Endothelial cell of umbilical vein (primary cell): Measurements from ENCODE around the gene RSRC1. TPM values are rescaled to one million over a fixed set of nuclear protein-coding genes. Genes with fewer than 3 reads are reported as not detected.

Source experiments
- BruUV-seq: library from RNA; stranded (reverse); fragments of 400-500 nt; replicated peaks from 2 replicates; lab custom pipeline; 2021; lab: Mats Ljungman, UMichigan
- CTCF ChIA-PET: fragments of 300-600, 350-600 bp; sonication (Branson Sonifier 250); formaldehyde crosslinking; loops from one replicate; lab custom pipeline; 2021; ENCODE audit warnings: antibody characterized with exemption, inconsistent platforms; lab: Charles Lee
- POLR2A ChIA-PET: fragments of 300-600, 350-600 bp; sonication (Branson Sonifier 250); formaldehyde crosslinking; loops from one replicate; lab custom pipeline; 2021; ENCODE audit warnings: antibody characterized with exemption, inconsistent platforms; lab: Charles Lee
- DNase-seq: peaks from one replicate; pipeline ENCODE4 v3.0.0-alpha.2; 2011; ENCODE audit warnings: low read depth, low spot score
- FAIRE-seq: peaks from 2 replicates; lab custom pipeline; 2011; peaks lifted over from hg19 to GRCh38; lab: Jason Lieb, UNC
- H2AFZ ChIP-seq: 2 replicates; pipeline ENCODE4 v1.6.0; 2012; ENCODE audit warnings: low read depth, low read length, control low read depth, inconsistent platforms
- H3K27ac ChIP-seq: 2 replicates; pipeline ENCODE4 v1.5.1; 2011; ENCODE audit warnings: low read depth, mild to moderate bottlenecking, control low read depth, low read length, moderate library complexity; ENCODE audit not compliant: insufficient read depth
- H3K27me3 ChIP-seq, 2 experiments: 2 replicates each; pipeline versions ENCODE4 v1.6.0 to v1.6.1; 2011; ENCODE audit warnings: low read length in 2 of 2, mixed read lengths in 1 of 2; ENCODE audit not compliant: control insufficient read depth in 2 of 2, insufficient read depth in 2 of 2
- H3K36me3 ChIP-seq, 2 experiments: 2 replicates in 1 of 2; 3 replicates in 1 of 2; pipeline ENCODE4 v1.5.1; 2011; ENCODE audit warnings: low read length in 2 of 2, mild to moderate bottlenecking in 1 of 2, moderate library complexity in 1 of 2; ENCODE audit not compliant: control insufficient read depth in 2 of 2, insufficient read depth in 2 of 2; ENCODE audit errors: extremely low read depth in 1 of 2
- H3K4me1 ChIP-seq: 3 replicates; pipeline ENCODE4 v1.5.1; 2011; ENCODE audit warnings: mild to moderate bottlenecking, low read length; ENCODE audit not compliant: control insufficient read depth, insufficient read depth; ENCODE audit errors: extremely low read depth
- H3K4me2 ChIP-seq: 2 replicates; pipeline ENCODE4 v1.6.1; 2011; ENCODE audit warnings: low read length, control low read depth, mixed read lengths; ENCODE audit not compliant: insufficient read depth
- H3K4me3 ChIP-seq, 3 experiments: fragments of 200-600 bp in 1 of 3; sonication (generic), shearing (Covaris generic) in 1 of 3; replicated peaks in 1 of 3; 2 replicates each; pipeline ENCODE4 v1.5.1; 2011 to 2016; ENCODE audit warnings: control low read depth in 3 of 3, low read length in 3 of 3, mild to moderate bottlenecking in 2 of 3, inconsistent platforms in 1 of 3, low read depth in 1 of 3, moderate library complexity in 1 of 3; ENCODE audit not compliant: insufficient read depth in 1 of 3
- H3K79me2 ChIP-seq: 2 replicates; pipeline ENCODE4 v1.6.0; 2012; ENCODE audit warnings: low read length, inconsistent platforms; ENCODE audit not compliant: control insufficient read depth, insufficient read depth
- H3K9ac ChIP-seq: replicated peaks from 2 replicates; pipeline ENCODE3; 2011; ENCODE audit warnings: low read length, control low read depth; ENCODE audit not compliant: insufficient read depth; ENCODE audit errors: extremely low read depth
- H3K9me1 ChIP-seq: replicated peaks from 3 replicates; pipeline ENCODE4 v1.6.0; 2011; ENCODE audit warnings: mild to moderate bottlenecking, low read length; ENCODE audit not compliant: control insufficient read depth, insufficient read depth; ENCODE audit errors: extremely low read depth
- H3K9me3 ChIP-seq: replicated peaks from 2 replicates; pipeline ENCODE4 v1.5.1; 2012; ENCODE audit warnings: low read length, inconsistent platforms; ENCODE audit not compliant: control insufficient read depth, insufficient read depth
- H4K20me1 ChIP-seq: replicated peaks from 2 replicates; pipeline ENCODE3; 2011; ENCODE audit warnings: mild to moderate bottlenecking, low read length; ENCODE audit not compliant: control insufficient read depth, insufficient read depth; ENCODE audit errors: extremely low read depth
- CTCF ChIP-seq, 2 donors: IDR thresholded peaks; 1 replicate in 1 of 2; 2 replicates in 1 of 2; pipeline ENCODE4 v1.5.1; 2011; ENCODE audit warnings: low read length in 2 of 2, mild to moderate bottlenecking in 2 of 2, moderate library complexity in 2 of 2, control low read depth in 1 of 2, inconsistent platforms in 1 of 2, low read depth in 1 of 2; ENCODE audit not compliant: insufficient read depth in 1 of 2; ENCODE audit errors: extremely low read depth in 1 of 2
- FOS ChIP-seq: IDR thresholded peaks from 2 replicates; pipeline ENCODE4 v1.6.1; 2011; ENCODE audit warnings: mild to moderate bottlenecking, low read length, moderate library complexity, borderline replicate concordance; ENCODE audit not compliant: insufficient read depth
- GATA2 ChIP-seq: IDR thresholded peaks from 2 replicates; pipeline ENCODE4 v1.7.0; 2011; ENCODE audit warnings: low read depth, mild to moderate bottlenecking, moderate library complexity, mixed read lengths, low read length; ENCODE audit not compliant: insufficient read length, insufficient read depth
- JUN ChIP-seq: IDR thresholded peaks from 2 replicates; pipeline ENCODE4 v1.6.1; 2011; ENCODE audit warnings: borderline replicate concordance, low read depth; ENCODE audit not compliant: insufficient read length, insufficient read depth
- MAX ChIP-seq: IDR thresholded peaks from 2 replicates; pipeline ENCODE4 v1.6.1; 2011; ENCODE audit not compliant: insufficient read depth, insufficient read length
- MYC ChIP-seq: IDR thresholded peaks from one replicate; pipeline ENCODE4 v1.6.1; 2011; ENCODE audit warnings: mild to moderate bottlenecking, low read depth, low read length
- POLR2A ChIP-seq: IDR thresholded peaks from 2 replicates; pipeline ENCODE4 v1.6.1; 2012; ENCODE audit warnings: low read depth, mild to moderate bottlenecking, control low read depth, low read length
- POLR2AphosphoS5 ChIP-seq: IDR thresholded peaks from 2 replicates; pipeline ENCODE4 v1.6.1; 2012; ENCODE audit warnings: low read depth, mild to moderate bottlenecking, control low read depth, low read length, moderate library complexity; ENCODE audit not compliant: insufficient read depth
- dilution Hi-C: fragments of 300-500 bp; cut with MboI; formaldehyde crosslinking; loops from one replicate; pipeline ENCODE4 v1.15.0; 2019; ENCODE audit warnings: low sequenced_read_pairs; ENCODE audit not compliant: extremely low pct_ligation_motif_present
- intact Hi-C: fragments of 100-400 bp; cut with micrococcal nuclease; formaldehyde crosslinking; loops from one replicate; pipeline ENCODE4 v1.10.0; 2022
- polyA plus RNA-seq, 4 experiments: library from polyadenylated mRNA; depleted of rRNA in 3 of 4; stranded (reverse) in 3 of 4; unstranded in 1 of 4; fragments of >200 nt; gene quantifications; 2 replicates each; pipeline versions ENCODE4 v1.2.1 to v1.2.3, GENCODE V29; 2011 to 2012; ENCODE audit warnings: missing spikeins in 1 of 4
- total RNA-seq: library from RNA; stranded (reverse); gene quantifications from 2 replicates; pipeline ENCODE4 v1.2.3, GENCODE V29; 2021

Gene RSRC1
- total and polyA plus RNA-seq, 2 donors (not counting 3 experiments of a cell fraction or from before 2014, with no cell fraction given): 1.8 to 25.4 TPM

GRCh38 chr3:158539414-158540014 is 429.6 kb downstream of the RSRC1 start:
- H3K27ac ChIP-seq: no peak overlapping the region
- no peak overlapping the region for H3K9ac ChIP-seq
- FAIRE-seq: peak; percentile 65
- TF ChIP-seq MYC (no peak), MAX (no peak), POLR2AphosphoS5 (no peak), FOS (no peak), JUN (no peak), GATA2 (no peak), CTCF (IDR thresholded peaks at IDR 0.05; ENCODE audit: extremely low read depth in 1 of 2, insufficient read depth in 1 of 2, low read depth in 1 of 2, low read length in 2 of 2) (peak; percentile 37 to 41), POLR2A (no peak)
- CTCF ChIA-PET: interaction anchor here (0.8 to 4.1 kb wide), 14 partner anchors 8 to 718 kb away, joined by 3 to 40 read pairs (median 6); partner anchors contain the start of genes GFM1 and MLF1
- no peak overlapping the region for H3K4me3 ChIP-seq
- peak overlapping the region; percentile 87 for H2AFZ ChIP-seq
- no peaks in the 10 kb centered on the region for H3K27me3 ChIP-seq
- POLR2A ChIA-PET: no interaction called here
- H3K79me2 ChIP-seq: no peaks in the 10 kb centered on the region
- intact Hi-C loops: loop anchor here (1.0 to 10.0 kb wide), 6 partner anchors 103 to 723 kb away; partner anchors contain the start of gene GFM1
- H4K20me1 ChIP-seq: no peaks in the 10 kb centered on the region
- no peaks in the 10 kb centered on the region for H3K9me1 ChIP-seq
- H3K4me2 ChIP-seq: no peak overlapping the region
- no TSS peak for BruUV-seq
- H3K4me1 ChIP-seq: no peaks in the 10 kb centered on the region
- no peaks in the 10 kb centered on the region for H3K9me3 ChIP-seq
- no peaks in the 10 kb centered on the region for H3K36me3 ChIP-seq
- peak; percentile 70 for DNase-seq
- dilution Hi-C loops: no loop called here
